Stimulated activated CD8-positive, alpha-beta memory T cell treated with anti-CD3 and anti-CD28 coated beads, Interleukin-2, amount 100 ng/mL, for 1 hour (primary cell): ENCODE measurements around the gene DUSP11.
"Not testable (repeated sequence)": the region's sequence is repeated elsewhere in the genome, so short reads cannot be mapped to it uniquely, and the experiment has no call there.

Source experiments
- DNase-seq, 2 donors: peaks; one replicate each; pipeline ENCODE4 v3.0.0-alpha.2; 2020; ENCODE audit warnings: low read depth in 2 of 2

The DUSP11 gene

GRCh38 chr2:73779467-73780236 lies at the start of gene DUSP11:
Gene DUSP11, minus strand, starts transcription at chr2:73780103. Its CDS starts 129 bp downstream, at chr2:73779974.
- DNase-seq = peak; percentile 92

- DNase-seq = peak; percentile 73 to 76
Observed at GRCh38 chr2:73828818-73829570, 49.1 kb upstream of the DUSP11 start, which contains the start of gene STAMBP. Gene STAMBP, plus strand, starts transcription at chr2:73828961. Its CDS starts 1,896 bp downstream, at chr2:73830857.

- DNase-seq = no peak
Observed at GRCh38 chr2:73828389-73828817, 48.5 kb upstream of the DUSP11 start.

- DNase-seq = no peak
Observed at GRCh38 chr2:73827660-73828388, 47.9 kb upstream of the DUSP11 start.

- DNase-seq = no peak
Observed at GRCh38 chr2:73827018-73827417, 47.1 kb upstream of the DUSP11 start.

- DNase-seq = no peak
Observed at GRCh38 chr2:73825408-73825807, 45.5 kb upstream of the DUSP11 start.

GRCh38 chr2:73823916-73824523 lies 44.1 kb upstream of the DUSP11 start:
- DNase-seq = no peak

- no peak for DNase-seq
Observed at GRCh38 chr2:73823416-73823815, 43.5 kb upstream of the DUSP11 start.

GRCh38 chr2:73822991-73823390 lies 43.1 kb upstream of the DUSP11 start:
- DNase-seq = no peak

- no peak for DNase-seq
Observed at GRCh38 chr2:73822276-73822675, 42.4 kb upstream of the DUSP11 start.

- DNase-seq = no peak
Observed at GRCh38 chr2:73821669-73822068, 41.8 kb upstream of the DUSP11 start.

- DNase-seq = no peak
Observed at GRCh38 chr2:73821227-73821626, 41.3 kb upstream of the DUSP11 start.

GRCh38 chr2:73818296-73818695 lies 38.4 kb upstream of the DUSP11 start:
- DNase-seq = no peak

GRCh38 chr2:73812635-73813034 lies 32.7 kb upstream of the DUSP11 start:
- DNase-seq = no peak

- no peak for DNase-seq
Observed at GRCh38 chr2:73811878-73812277, 32.0 kb upstream of the DUSP11 start.

GRCh38 chr2:73783883-73784282 lies 4.0 kb upstream of the DUSP11 start, which contains the start of gene C2orf78:
Gene C2orf78, plus strand, starts transcription at chr2:73784183. Its CDS starts 127 bp downstream, at chr2:73784310.
- not testable (repeated sequence) for DNase-seq

GRCh38 chr2:73783402-73783801 lies 3.5 kb upstream of the DUSP11 start:
- DNase-seq = not testable (repeated sequence)

- DNase-seq = no peak
Observed at GRCh38 chr2:73780237-73780582, 307 bp upstream of the DUSP11 start.

- DNase-seq = not testable (repeated sequence)
Observed at GRCh38 chr2:73778867-73779466, 936 bp downstream of the DUSP11 start.

- DNase-seq = no peak
Observed at GRCh38 chr2:73776869-73777519, 2.9 kb downstream of the DUSP11 start.

- DNase-seq = no peak
Observed at GRCh38 chr2:73776381-73776780, 3.5 kb downstream of the DUSP11 start.
